Heart left ventricle (tissue), 16 donors: ENCODE data around the gene NPAS1. TPM values are rescaled to one million over a fixed set of nuclear protein-coding genes. Genes with fewer than 3 reads are reported as not detected.

ENCODE experiments used
- ATAC-seq, 4 donors: fragments of 200-7000 bp; cut with Tn5 transposase; one replicate each; pipeline ENCODE4 v1.9.1; 2020 to 2022; ENCODE audit warnings: moderate library complexity in 4 of 4, mild to moderate bottlenecking in 3 of 4, moderate number of reproducible peaks in 1 of 4
- DNase-seq, 5 donors: peaks; one replicate each; pipeline ENCODE4 v3.0.0-alpha.2; 2020
- H3K27ac ChIP-seq, 12 donors: fragments of 200-600 bp; sonication (generic) in 4 of 12; one replicate each; pipeline versions ENCODE4 v1.5.0 to v1.8.0; 2016 to 2022; ENCODE audit warnings: mild to moderate bottlenecking in 2 of 12
- H3K27me3 ChIP-seq, 9 donors: fragments of 200-600 bp; sonication (generic) in 2 of 9; one replicate each; pipeline versions ENCODE4 v1.5.1 to v1.8.0; 2016 to 2022; ENCODE audit warnings: mild to moderate bottlenecking in 3 of 9
- H3K36me3 ChIP-seq, 9 donors: fragments of 200-600 bp; sonication (generic) in 2 of 9; one replicate each; pipeline versions ENCODE4 v1.5.0 to v1.8.0; 2018 to 2022; ENCODE audit warnings: mild to moderate bottlenecking in 2 of 9
- H3K4me1 ChIP-seq, 12 donors: fragments of 200-600 bp; sonication (generic) in 4 of 12; one replicate each; pipeline versions ENCODE4 v1.5.0 to v1.8.0; 2016 to 2022; ENCODE audit warnings: mild to moderate bottlenecking in 3 of 12
- H3K4me3 ChIP-seq, 12 donors: fragments of 200-600 bp; sonication (generic) in 4 of 12; one replicate each; pipeline versions ENCODE4 v1.5.0 to v1.8.0; 2017 to 2022; ENCODE audit warnings: mild to moderate bottlenecking in 9 of 12, moderate library complexity in 4 of 12
- H3K9me3 ChIP-seq, 12 donors: fragments of 200-600 bp; sonication (generic) in 4 of 12; one replicate each; pipeline versions ENCODE4 v1.5.0 to v1.8.0; 2016 to 2022; ENCODE audit warnings: mild to moderate bottlenecking in 1 of 12
- POLR2A ChIP-seq, 2 donors: fragments of 450-650 bp; IDR thresholded peaks; one replicate each; pipeline ENCODE4 v1.6.1; 2017; ENCODE audit warnings: antibody characterized with exemption in 2 of 2, mild to moderate bottlenecking in 2 of 2, moderate library complexity in 2 of 2
- WGBS, 4 donors: extraction: QIAGEN DNeasy Blood & Tissue Kit in 2 of 4; methylation state at CpG; one replicate each; pipeline versions ENCODE4 v1.1.5 to v1.1.7; 2013 to 2018; 5-methylcytosine and 5-hydroxymethylcytosine counted together
- intact Hi-C, 10 donors: fragments of 100-400 bp; cut with DNase I; formaldehyde crosslinking; loops; one replicate each; pipeline versions ENCODE4 v1.11.1 to v1.14.2; 2022
- polyA plus RNA-seq, 2 donors: library from polyadenylated mRNA; stranded (reverse); fragments of 200-250 nt; gene quantifications; one replicate each; pipeline ENCODE4 v1.2.3, GENCODE V29; 2013
- total RNA-seq, 9 donors: library from RNA; depleted of rRNA in 2 of 9; stranded (reverse); fragments of >200 nt in 2 of 9; fragmentation: NEBNext Ultra II Directional in 3 of 9; extraction: Animal tissue kit (Norgen Biotek cat#: 25700) in 3 of 9; gene quantifications; one replicate each; pipeline versions ENCODE4 v1.1.0 to v1.2.4, GENCODE V29; 2016 to 2023
- TF ChIP-seq, protein P1 (sequence below), 12 donors: fragments of 200-600 bp; sonication (generic) in 4 of 12; IDR thresholded peaks; one replicate each; pipeline versions ENCODE4 v1.5.0 to v1.8.0; 2018 to 2022; ENCODE audit warnings: antibody characterized with exemption in 12 of 12, mild to moderate bottlenecking in 5 of 12
- donor health status: ischemic (EF 13 %, LVEDD 7.1; RV severe dilation, severe dysfunction).
- donor health status: healthy with polysubstance abuse.
- donor health status: DM: no; HTN: yes; CAD: no.
- donor health status: DM: no; HTN: no; CAD: no.
- donor health status: ischemic (EF 25% LVEDD 6.9; RV normal size, moderate dysfunction).
- donor health status: ischemic (EF 25% LVEDD 5.7; RV mildly dilated, moderate dysfunction).
- donor health status: healthy.
- donor health status: DM: yes; HTN: yes; CAD: no.
- donor health status: ischemic (EF 35%, LVEDD 5.7; RV mildly dilated, moderate dysfunction).
- donor health status: nonischemic (EF 11% LVEDD 7.7; RV severe dilation, severe dysfunction).
- donor health status: DM: yes; HTN: yes; CAD: no.
- donor health status: PGD.
- donor health status: ischemic (EF 29% LVEDD 5.4; RV normal size, mild dysfunction).
- donor health status: nonischemic (EF 23%, LVEDD 6.1; RV moderate dilation, normal function).

Gene NPAS1
- total and polyA plus RNA-seq, 11 donors = 0.16 to 1.3 (median 0.69) TPM; not detected in 1

DNA sequence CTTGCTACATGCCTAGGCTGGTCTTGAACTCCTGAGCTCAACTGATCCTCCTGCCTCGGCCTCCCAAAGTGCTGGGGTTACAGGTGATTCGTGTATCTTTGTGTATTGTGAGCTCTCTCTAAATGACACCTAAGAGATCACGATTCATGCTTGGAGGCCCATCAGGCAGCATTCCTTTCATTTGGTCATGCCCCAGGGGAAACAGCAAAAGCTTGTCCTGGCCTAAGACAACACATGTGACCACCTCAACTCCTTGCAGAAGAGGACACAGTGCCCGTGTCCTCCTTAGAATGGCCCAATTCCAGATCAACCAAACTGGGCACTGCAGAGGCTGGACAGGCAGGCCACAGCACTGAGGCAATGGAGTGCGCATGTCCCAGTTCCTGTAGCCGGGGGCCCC lies 61.5 kb downstream of the NPAS1 start:
- no peak overlapping the region for H3K27ac ChIP-seq
- peaks cover 0 to 8% (median 2%) of the 10 kb centered on the region in 12 donors for H3K4me1 ChIP-seq
- intact Hi-C loops = no loop called here
- H3K27me3 ChIP-seq = no peaks in the 10 kb centered on the region
- WGBS, 4 donors = 81 to 88% (median 85%) methylated on average over 6 of the region's 6 CpGs
- DNase-seq (no peak), ATAC-seq (no peak)
- H3K4me3 ChIP-seq = no peak overlapping the region
- TF ChIP-seq POLR2A (IDR thresholded peaks at IDR 0.05) = no peak
- TF ChIP-seq, protein P1, sequence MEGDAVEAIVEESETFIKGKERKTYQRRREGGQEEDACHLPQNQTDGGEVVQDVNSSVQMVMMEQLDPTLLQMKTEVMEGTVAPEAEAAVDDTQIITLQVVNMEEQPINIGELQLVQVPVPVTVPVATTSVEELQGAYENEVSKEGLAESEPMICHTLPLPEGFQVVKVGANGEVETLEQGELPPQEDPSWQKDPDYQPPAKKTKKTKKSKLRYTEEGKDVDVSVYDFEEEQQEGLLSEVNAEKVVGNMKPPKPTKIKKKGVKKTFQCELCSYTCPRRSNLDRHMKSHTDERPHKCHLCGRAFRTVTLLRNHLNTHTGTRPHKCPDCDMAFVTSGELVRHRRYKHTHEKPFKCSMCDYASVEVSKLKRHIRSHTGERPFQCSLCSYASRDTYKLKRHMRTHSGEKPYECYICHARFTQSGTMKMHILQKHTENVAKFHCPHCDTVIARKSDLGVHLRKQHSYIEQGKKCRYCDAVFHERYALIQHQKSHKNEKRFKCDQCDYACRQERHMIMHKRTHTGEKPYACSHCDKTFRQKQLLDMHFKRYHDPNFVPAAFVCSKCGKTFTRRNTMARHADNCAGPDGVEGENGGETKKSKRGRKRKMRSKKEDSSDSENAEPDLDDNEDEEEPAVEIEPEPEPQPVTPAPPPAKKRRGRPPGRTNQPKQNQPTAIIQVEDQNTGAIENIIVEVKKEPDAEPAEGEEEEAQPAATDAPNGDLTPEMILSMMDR (IDR thresholded peaks at IDR 0.05) = no peak
- no peaks in the 10 kb centered on the region for H3K9me3 ChIP-seq
- H3K36me3 ChIP-seq = peaks cover 0 to 100% (median 93%) of the 10 kb centered on the region in 9 donors

DNA sequence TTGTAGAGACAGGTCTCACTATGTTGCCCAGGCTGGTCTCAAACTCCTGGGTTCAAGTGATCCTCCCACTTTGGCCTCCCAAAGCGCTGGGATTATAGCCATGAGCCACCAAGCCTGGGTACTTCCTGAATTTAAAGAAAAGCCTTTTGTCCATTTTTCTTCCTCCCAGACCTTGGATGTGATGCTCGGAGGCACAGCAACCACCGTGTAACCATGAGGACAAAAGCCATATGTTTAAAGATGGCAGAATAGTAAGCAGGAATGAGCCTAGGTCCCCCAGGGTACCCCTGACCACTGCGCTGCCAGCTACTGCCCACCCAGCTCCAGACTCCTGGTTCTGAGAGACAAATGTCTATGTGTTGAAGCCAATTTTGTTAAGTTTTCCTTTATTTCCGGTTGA lies 62.9 kb downstream of the NPAS1 start:
- 94 to 98% (median 96%) methylated on average over 5 of the region's 5 CpGs for WGBS, 4 donors
- intact Hi-C loops = no loop called here
- TF ChIP-seq, protein P1 (IDR thresholded peaks at IDR 0.05) = no peak
- no peak for TF ChIP-seq POLR2A (IDR thresholded peaks at IDR 0.05)

DNA sequence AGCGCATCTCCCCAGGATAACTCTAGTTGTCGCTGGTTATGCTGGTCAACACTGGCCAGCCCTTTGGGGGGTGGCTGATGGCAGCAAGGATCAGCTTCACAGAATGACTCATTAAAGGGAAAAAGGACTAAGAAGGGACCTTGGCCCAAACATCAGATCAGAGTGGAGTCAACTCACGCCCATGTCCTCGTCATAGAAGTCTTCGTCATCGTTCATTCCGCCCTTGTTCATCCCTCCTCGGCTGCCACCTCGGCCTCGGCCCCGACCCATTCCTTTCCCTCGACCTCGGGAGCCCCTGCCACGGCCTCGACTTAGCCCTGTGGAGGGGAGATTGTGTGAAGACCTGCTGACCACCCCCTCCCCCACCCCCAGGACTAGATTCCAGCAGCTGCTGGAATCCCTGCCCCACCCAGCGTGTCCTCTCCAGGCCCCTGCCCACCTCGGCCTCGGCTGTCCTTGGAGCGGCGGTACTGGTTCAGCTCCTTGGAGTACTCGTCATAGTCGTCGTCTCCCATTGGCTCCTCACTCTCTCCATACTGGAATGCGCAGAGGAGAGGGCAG lies 65.3 kb downstream of the NPAS1 start:
- TF ChIP-seq, protein P1 (IDR thresholded peaks at IDR 0.05) = no peak
- TF ChIP-seq POLR2A (IDR thresholded peaks at IDR 0.05) = no peak
- DNase-seq = no peak
- intact Hi-C loops = no loop called here

More for the DNA sequence above, 62.9 kb downstream of the NPAS1 start:
- no peak overlapping the region for H3K27ac ChIP-seq
- peaks cover 0 to 7% (median 2%) of the 10 kb centered on the region in 12 donors for H3K4me1 ChIP-seq
- H3K36me3 ChIP-seq = peaks cover 0 to 100% (median 93%) of the 10 kb centered on the region in 9 donors
- DNase-seq = no peak
- no peak overlapping the region for H3K4me3 ChIP-seq
- H3K27me3 ChIP-seq = no peaks in the 10 kb centered on the region
- H3K9me3 ChIP-seq = no peaks in the 10 kb centered on the region
- no peak for ATAC-seq

DNA sequence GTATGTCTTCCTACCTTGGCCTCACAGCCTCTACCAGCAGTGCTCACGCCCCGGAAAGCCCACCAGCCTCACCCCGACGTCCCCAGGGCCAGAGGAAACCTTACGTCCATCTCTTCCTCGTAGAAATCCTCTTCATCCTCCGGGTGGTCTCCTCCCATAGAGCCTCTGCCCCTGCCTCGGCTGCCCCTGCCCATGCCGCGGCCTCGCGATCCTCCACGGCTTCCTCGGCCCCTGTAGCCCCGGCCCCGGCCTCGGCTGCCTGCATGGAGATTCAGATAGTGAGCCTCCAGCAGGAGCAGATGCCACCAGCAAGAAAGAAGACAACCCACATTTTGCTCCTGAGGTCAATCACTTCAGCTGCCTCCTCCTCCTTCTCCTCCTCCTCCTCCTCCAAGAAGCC lies 66.6 kb downstream of the NPAS1 start:
- peaks cover 0 to 100% (median 97%) of the 10 kb centered on the region in 9 donors for H3K36me3 ChIP-seq
- DNase-seq = no peak
- no peak overlapping the region for H3K27ac ChIP-seq
- 95 to 96% (median 96%) methylated on average over 17 of the region's 17 CpGs for WGBS, 4 donors
- intact Hi-C loops = no loop called here
- ATAC-seq = no peak
- H3K4me3 ChIP-seq = no peak overlapping the region
- no peak for TF ChIP-seq POLR2A (IDR thresholded peaks at IDR 0.05)
- TF ChIP-seq, protein P1 (IDR thresholded peaks at IDR 0.05) = no peak
- H3K27me3 ChIP-seq = no peaks in the 10 kb centered on the region
- no peaks in the 10 kb centered on the region for H3K4me1 ChIP-seq
- no peaks in the 10 kb centered on the region for H3K9me3 ChIP-seq

More for the DNA sequence above, 65.3 kb downstream of the NPAS1 start:
- Histone ChIP-seq H3K27me3 (no peaks in the 10 kb centered on the region), H3K36me3 (peaks cover 0 to 100% (median 97%) of the 10 kb centered on the region in 9 donors), H3K4me1 (peaks cover 0 to under 1% (median 0%) of the 10 kb centered on the region in 12 donors), H3K27ac (no peak overlapping the region), H3K4me3 (no peak overlapping the region), H3K9me3 (no peaks in the 10 kb centered on the region)
- WGBS, 4 donors = 92 to 94% (median 93%) methylated on average over 20 to 24 of the region's 24 CpGs
- no peak for ATAC-seq
